AG09309 (cell line): ENCODE data around the gene RBFOX1.

Experiments
- DNase-seq: peaks from one replicate; pipeline ENCODE4 v3.0.0-alpha.2; 2010; ENCODE audit warnings: low read depth
- H3K4me3 ChIP-seq: 2 replicates; pipeline ENCODE4 v1.5.1; 2011; ENCODE audit warnings: mild to moderate bottlenecking, low read depth, low read length, moderate library complexity; ENCODE audit not compliant: control insufficient read depth
- TF ChIP-seq, protein P1 (sequence below): IDR thresholded peaks from 2 replicates; pipeline ENCODE4 v1.5.1; 2011; ENCODE audit warnings: mild to moderate bottlenecking, low read depth, low read length, inconsistent platforms; ENCODE audit not compliant: insufficient read depth, control insufficient read depth; ENCODE audit errors: missing control alignments

The RBFOX1 gene

DNA sequence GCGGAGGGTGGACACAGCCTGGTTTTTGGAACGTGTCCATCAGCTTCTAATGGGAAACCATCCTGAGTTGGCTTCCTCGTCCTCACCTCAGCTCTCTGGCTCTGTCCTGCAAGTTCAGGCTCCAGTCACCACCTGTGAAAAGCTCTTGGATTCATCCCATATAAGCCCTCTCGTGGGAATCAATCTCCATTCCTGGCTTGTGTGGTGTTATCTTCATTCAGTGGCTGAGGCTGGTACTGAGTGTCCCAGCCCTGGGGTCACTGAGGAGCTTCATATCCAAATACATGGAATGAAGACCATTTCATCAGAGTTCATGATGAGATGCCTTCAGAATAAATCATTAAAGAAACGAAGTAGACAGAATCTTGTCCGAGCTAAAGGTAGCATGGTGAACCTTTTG, 189.2 kb downstream of the RBFOX1 start:
- TF ChIP-seq, protein P1, sequence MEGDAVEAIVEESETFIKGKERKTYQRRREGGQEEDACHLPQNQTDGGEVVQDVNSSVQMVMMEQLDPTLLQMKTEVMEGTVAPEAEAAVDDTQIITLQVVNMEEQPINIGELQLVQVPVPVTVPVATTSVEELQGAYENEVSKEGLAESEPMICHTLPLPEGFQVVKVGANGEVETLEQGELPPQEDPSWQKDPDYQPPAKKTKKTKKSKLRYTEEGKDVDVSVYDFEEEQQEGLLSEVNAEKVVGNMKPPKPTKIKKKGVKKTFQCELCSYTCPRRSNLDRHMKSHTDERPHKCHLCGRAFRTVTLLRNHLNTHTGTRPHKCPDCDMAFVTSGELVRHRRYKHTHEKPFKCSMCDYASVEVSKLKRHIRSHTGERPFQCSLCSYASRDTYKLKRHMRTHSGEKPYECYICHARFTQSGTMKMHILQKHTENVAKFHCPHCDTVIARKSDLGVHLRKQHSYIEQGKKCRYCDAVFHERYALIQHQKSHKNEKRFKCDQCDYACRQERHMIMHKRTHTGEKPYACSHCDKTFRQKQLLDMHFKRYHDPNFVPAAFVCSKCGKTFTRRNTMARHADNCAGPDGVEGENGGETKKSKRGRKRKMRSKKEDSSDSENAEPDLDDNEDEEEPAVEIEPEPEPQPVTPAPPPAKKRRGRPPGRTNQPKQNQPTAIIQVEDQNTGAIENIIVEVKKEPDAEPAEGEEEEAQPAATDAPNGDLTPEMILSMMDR, result no peak
- no peak for DNase-seq

GRCh38 chr16:7524419-7524818, 191.8 kb downstream of the RBFOX1 start:
- TF ChIP-seq, protein P1, result no peak
- no peak overlapping the region for H3K4me3 ChIP-seq

More for the DNA sequence above, 189.2 kb downstream of the RBFOX1 start:
- H3K4me3 ChIP-seq, result no peak overlapping the region

GRCh38 chr16:7526736-7527135, 194.1 kb downstream of the RBFOX1 start:
- H3K4me3 ChIP-seq, result no peak overlapping the region
- TF ChIP-seq, protein P1, result no peak

More at GRCh38 chr16:7524419-7524818, 191.8 kb downstream of the RBFOX1 start:
- no peak for DNase-seq

GRCh38 chr16:7532534-7532933, 199.9 kb downstream of the RBFOX1 start:
- TF ChIP-seq, protein P1, result no peak
- no peak for DNase-seq

More at GRCh38 chr16:7526736-7527135, 194.1 kb downstream of the RBFOX1 start:
- no peak for DNase-seq

DNA sequence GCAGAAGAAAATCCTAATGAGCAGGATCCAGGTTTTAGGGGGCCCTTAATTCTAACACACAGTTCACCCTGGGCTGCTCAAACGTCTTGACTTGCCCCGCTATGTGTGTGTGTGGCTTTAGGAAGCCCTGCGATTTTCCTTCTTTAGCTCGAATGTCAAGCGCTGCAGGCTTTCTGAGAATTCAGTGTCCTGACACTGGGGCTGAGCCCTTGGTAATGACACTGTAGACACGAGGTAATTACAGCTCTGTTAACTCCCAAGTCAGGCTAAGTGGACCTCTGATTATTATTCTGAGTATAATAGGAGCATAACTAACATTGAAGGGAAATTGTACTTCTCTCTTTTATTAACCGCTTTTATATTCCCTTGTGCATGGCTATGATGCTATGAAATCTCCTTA, 202.1 kb downstream of the RBFOX1 start:
- DNase-seq, result no peak

More at GRCh38 chr16:7532534-7532933, 199.9 kb downstream of the RBFOX1 start:
- no peak overlapping the region for H3K4me3 ChIP-seq

DNA sequence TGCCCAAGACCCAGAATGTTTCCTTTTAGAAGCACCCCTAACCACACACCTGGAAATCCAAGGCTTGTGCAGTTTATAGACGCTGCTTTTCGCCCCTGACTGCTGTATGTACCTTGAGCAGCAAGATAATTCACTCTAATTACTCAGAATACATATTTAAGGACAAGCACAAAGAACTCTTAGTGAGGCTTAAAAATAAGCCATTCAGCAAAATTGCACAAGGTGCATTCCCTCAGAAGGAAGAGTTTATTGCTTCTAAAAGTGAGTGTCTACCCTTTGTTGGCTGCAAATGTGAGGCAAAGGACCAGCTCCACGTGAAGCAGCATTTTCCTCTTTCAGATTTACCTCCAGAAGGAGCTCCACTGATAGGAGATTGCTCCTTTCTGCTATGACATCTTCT, 208.4 kb downstream of the RBFOX1 start:
- no peak overlapping the region for H3K4me3 ChIP-seq
- TF ChIP-seq, protein P1, result no peak
- DNase-seq, result no peak

More for the DNA sequence above, 202.1 kb downstream of the RBFOX1 start:
- TF ChIP-seq, protein P1, result no peak
- H3K4me3 ChIP-seq, result no peak overlapping the region

GRCh38 chr16:7545251-7545650, 212.6 kb downstream of the RBFOX1 start:
- TF ChIP-seq, protein P1, result no peak
- DNase-seq, result no peak
- H3K4me3 ChIP-seq, result no peak overlapping the region
